ENCODE measurements around the gene TLN1. TPM values are rescaled to one million over a fixed set of nuclear protein-coding genes. Genes with fewer than 3 reads are reported as not detected.

TLN1 gene
- polyA plus RNA-seq, 1 experiment: 399 TPM

DNA sequence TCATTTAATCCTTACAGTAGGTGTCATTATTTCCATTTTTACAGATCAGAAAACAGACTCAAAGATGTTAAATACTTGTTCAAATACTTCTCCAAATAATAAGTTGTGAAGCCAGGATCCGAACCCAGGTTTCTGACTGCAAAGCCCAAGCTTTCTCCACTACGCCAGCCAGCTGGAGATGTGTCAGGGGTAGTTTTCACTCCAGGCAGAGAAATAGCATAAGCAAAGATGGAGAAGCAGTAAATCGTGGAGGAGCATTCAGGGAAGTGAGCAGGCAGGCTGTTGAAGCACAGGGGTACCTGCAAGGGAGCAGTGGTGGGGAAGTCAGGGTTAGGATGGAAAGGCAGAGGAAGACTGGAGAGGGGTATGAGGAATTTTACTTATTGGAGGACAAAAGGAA, 2.9 kb downstream of the TLN1 start:
- TF ChIP-seq, protein P1, sequence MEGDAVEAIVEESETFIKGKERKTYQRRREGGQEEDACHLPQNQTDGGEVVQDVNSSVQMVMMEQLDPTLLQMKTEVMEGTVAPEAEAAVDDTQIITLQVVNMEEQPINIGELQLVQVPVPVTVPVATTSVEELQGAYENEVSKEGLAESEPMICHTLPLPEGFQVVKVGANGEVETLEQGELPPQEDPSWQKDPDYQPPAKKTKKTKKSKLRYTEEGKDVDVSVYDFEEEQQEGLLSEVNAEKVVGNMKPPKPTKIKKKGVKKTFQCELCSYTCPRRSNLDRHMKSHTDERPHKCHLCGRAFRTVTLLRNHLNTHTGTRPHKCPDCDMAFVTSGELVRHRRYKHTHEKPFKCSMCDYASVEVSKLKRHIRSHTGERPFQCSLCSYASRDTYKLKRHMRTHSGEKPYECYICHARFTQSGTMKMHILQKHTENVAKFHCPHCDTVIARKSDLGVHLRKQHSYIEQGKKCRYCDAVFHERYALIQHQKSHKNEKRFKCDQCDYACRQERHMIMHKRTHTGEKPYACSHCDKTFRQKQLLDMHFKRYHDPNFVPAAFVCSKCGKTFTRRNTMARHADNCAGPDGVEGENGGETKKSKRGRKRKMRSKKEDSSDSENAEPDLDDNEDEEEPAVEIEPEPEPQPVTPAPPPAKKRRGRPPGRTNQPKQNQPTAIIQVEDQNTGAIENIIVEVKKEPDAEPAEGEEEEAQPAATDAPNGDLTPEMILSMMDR (IDR thresholded peaks at IDR 0.05; ENCODE audit: insufficient read depth, low read depth, low read length): no peak
- peak overlapping the region; percentile 83 for H3K4me3 ChIP-seq (ENCODE audit: low read depth, low read length)
- ChIA-PET CTCF (interaction anchor here (0.6 to 11.4 kb wide), 13 partner anchors 13 to 206 kb away, joined by 3 to 116 read pairs (median 4); partner anchors contain the start of genes ARHGEF39, CA9, CCDC107 and GBA2), POLR2A (interaction anchor here (1.3 to 2.6 kb wide), 3 partner anchors 8 to 49 kb away, joined by 5 to 35 read pairs (median 6); partner anchors contain the start of gene TPM2)
- H3K36me3 ChIP-seq (ENCODE audit: control insufficient read depth, insufficient read depth, low read length): peaks cover 16% of the 10 kb centered on the region
- no peak for DNase-seq (ENCODE audit: low read depth)
- no peaks in the 10 kb centered on the region for H3K27me3 ChIP-seq (ENCODE audit: control insufficient read depth, insufficient read depth, low read length)

GRCh38 chr9:35728041-35728971, 3.7 kb downstream of the TLN1 start:
- peaks cover 24% of the 10 kb centered on the region for H3K36me3 ChIP-seq (ENCODE audit: control insufficient read depth, insufficient read depth, low read length)
- TF ChIP-seq, protein P1 (IDR thresholded peaks at IDR 0.05; ENCODE audit: insufficient read depth, low read depth, low read length): no peak
- H3K27me3 ChIP-seq (ENCODE audit: control insufficient read depth, insufficient read depth, low read length): no peaks in the 10 kb centered on the region
- ChIA-PET POLR2A (interaction anchor here (0.6 to 2.6 kb wide), 11 partner anchors 9 to 83 kb away, joined by 3 to 35 read pairs (median 5); partner anchors contain the start of genes CCDC107, RMRP and TPM2), CTCF (interaction anchor here (1.0 to 11.4 kb wide), 14 partner anchors 12 to 282 kb away, joined by 3 to 116 read pairs (median 4); partner anchors contain the start of genes ARHGEF39, CCDC107, GBA2 and RGP1)
- peak overlapping the region; percentile 83 for H3K4me3 ChIP-seq (ENCODE audit: low read depth, low read length)
- peak; percentile 65 for DNase-seq (ENCODE audit: low read depth)

DNA sequence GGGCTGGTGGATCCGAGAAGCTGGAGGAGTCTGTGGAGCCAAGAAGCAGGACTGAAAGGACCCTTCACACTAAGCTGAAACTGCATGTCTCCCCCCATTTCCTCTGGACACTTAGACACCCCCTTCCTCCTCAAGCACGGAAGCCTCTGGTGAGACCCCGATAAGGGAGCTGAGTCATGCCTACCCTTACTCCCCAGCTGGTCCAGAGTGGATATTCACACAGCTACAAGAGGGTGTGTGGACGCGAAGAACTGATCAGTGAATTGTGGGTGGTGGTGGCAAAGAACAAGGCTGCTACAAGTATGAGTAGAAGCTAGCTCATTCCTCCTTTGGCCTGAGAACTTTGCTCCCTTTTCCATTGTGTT, 4.3 kb downstream of the TLN1 start:
- TF ChIP-seq, protein P1 (IDR thresholded peaks at IDR 0.05; ENCODE audit: insufficient read depth, low read depth, low read length): no peak
- Histone ChIP-seq H3K4me3 (ENCODE audit: low read depth, low read length) (peak overlapping the region; percentile 28), H3K36me3 (ENCODE audit: control insufficient read depth, insufficient read depth, low read length) (peaks cover 26% of the 10 kb centered on the region), H3K27me3 (ENCODE audit: control insufficient read depth, insufficient read depth, low read length) (no peaks in the 10 kb centered on the region)
- ChIA-PET POLR2A (interaction anchor here (0.6 to 2.6 kb wide), 9 partner anchors 10 to 82 kb away, joined by 3 to 35 read pairs (median 5); partner anchors contain the start of gene TPM2), CTCF (interaction anchor here (1.0 to 11.4 kb wide), 9 partner anchors 12 to 283 kb away, joined by 3 to 116 read pairs (median 16); partner anchors contain the start of genes ARHGEF39, CCDC107, RMRP and TPM2)
- no peak for DNase-seq (ENCODE audit: low read depth)

DNA sequence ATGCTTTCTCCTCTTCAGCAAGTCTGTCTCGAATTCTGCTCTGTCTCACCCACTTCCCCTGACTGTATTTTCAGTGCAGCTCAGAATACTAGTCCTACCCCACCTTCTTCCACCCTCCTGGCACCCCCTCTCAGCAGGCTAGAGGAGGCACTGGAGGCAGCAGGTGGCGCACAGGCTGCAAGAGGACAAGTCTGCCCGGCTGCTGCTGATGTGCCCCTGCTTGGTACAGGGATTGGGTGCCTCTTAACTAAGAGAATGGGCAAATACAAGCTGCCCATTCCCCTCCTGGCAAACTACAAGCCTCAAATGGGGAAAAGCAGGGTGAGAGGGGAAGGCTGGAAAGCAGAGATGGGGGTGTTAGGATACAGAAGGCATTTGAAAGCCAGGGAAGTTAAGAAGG, 5.1 kb downstream of the TLN1 start:
- peaks cover 32% of the 10 kb centered on the region for H3K36me3 ChIP-seq (ENCODE audit: control insufficient read depth, insufficient read depth, low read length)
- ChIA-PET POLR2A (no interaction called here), CTCF (interaction anchor here (0.8 to 11.4 kb wide), 10 partner anchors 8 to 284 kb away, joined by 3 to 116 read pairs (median 4); partner anchors contain the start of genes ARHGEF39, CCDC107 and RMRP)
- H3K27me3 ChIP-seq (ENCODE audit: control insufficient read depth, insufficient read depth, low read length): no peaks in the 10 kb centered on the region
- H3K4me3 ChIP-seq (ENCODE audit: low read depth, low read length): no peak overlapping the region
- TF ChIP-seq, protein P1 (IDR thresholded peaks at IDR 0.05; ENCODE audit: insufficient read depth, low read depth, low read length): peak; percentile 38
- DNase-seq (ENCODE audit: low read depth): no peak

- POLR2A ChIA-PET: no interaction called here
- Histone ChIP-seq H3K36me3 (ENCODE audit: control insufficient read depth, insufficient read depth, low read length) (peaks cover 44% of the 10 kb centered on the region), H3K4me3 (ENCODE audit: low read depth, low read length) (no peak overlapping the region), H3K27me3 (ENCODE audit: control insufficient read depth, insufficient read depth, low read length) (no peaks in the 10 kb centered on the region)
- DNase-seq (ENCODE audit: low read depth): no peak
- TF ChIP-seq, protein P1 (IDR thresholded peaks at IDR 0.05; ENCODE audit: insufficient read depth, low read depth, low read length): no peak
- CTCF ChIA-PET: interaction anchor here (1.4 to 11.4 kb wide), 3 partner anchors 9 to 27 kb away, joined by 3 to 116 read pairs (median 36); no protein-coding TSS in a partner anchor
Measured at GRCh38 chr9:35725362-35725761, 6.6 kb downstream of the TLN1 start.

Measured in BJ (cell line).